ENCODE data around the gene AKIP1.
A peak's percentile ranks its signal among the peaks of the same experiment; 100 is the strongest.

Gene AKIP1

DNA sequence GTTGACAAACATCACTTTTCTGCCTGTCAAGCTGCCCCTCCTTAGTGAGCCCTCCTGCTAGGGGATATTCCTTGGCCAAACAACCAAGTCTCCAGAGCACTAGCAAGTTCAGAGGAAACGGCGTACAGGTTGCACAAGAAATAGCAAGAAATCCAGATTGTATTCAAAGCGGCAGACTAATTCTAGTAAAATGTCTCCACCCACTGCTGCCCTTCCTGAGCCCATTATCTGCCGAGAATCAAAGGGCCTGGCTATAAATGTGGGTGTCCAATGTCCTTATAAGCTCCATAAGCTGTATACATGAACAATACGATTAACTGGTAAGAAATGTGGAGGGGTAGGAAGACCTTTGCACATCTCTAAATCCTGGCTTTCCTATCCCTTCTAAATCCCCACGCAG lies 44.0 kb upstream of the AKIP1 start:
- Histone ChIP-seq H3K4me2 (ENCODE audit: low read depth, low read length) (no peak overlapping the region), H3K9me2 (replicated peaks; ENCODE audit: insufficient read depth, low read length) (no peaks in the 10 kb centered on the region), H3K27me3 (replicated peaks; ENCODE audit: insufficient read depth, low read length) (0 out of 2 replicates have a peak, but pooled peaks cover 2% of the 10 kb centered on the region), H3K27ac (ENCODE audit: low read length) (no peak overlapping the region), H2AFZ (ENCODE audit: low read length) (no peak overlapping the region), H3K9me3 (replicated peaks; ENCODE audit: insufficient read depth, low read length) (no peaks in the 10 kb centered on the region), H3K4me1 (ENCODE audit: low read length) (no peaks in the 10 kb centered on the region), H3F3A (ENCODE audit: insufficient read depth, low read length) (no peaks in the 10 kb centered on the region), H3K9ac (ENCODE audit: low read length) (no peak overlapping the region), H3K4me3 (ENCODE audit: low read length) (no peak overlapping the region), H3K36me3 (replicated peaks; ENCODE audit: insufficient read depth, low read length) (no peaks in the 10 kb centered on the region), H3K79me2 (ENCODE audit: low read length) (no peaks in the 10 kb centered on the region), H4K20me1 (ENCODE audit: insufficient read depth, low read length) (no peaks in the 10 kb centered on the region)
- no peak for DNase-seq
- TF ChIP-seq EZH2 (optimal IDR thresholded peaks at IDR 0.05; ENCODE audit: low read depth, low read length) (no peak), EZH2phosphoT487 (IDR thresholded peaks at IDR 0.05; ENCODE audit: low read length) (no peak)
- TF ChIP-seq, protein P1, sequence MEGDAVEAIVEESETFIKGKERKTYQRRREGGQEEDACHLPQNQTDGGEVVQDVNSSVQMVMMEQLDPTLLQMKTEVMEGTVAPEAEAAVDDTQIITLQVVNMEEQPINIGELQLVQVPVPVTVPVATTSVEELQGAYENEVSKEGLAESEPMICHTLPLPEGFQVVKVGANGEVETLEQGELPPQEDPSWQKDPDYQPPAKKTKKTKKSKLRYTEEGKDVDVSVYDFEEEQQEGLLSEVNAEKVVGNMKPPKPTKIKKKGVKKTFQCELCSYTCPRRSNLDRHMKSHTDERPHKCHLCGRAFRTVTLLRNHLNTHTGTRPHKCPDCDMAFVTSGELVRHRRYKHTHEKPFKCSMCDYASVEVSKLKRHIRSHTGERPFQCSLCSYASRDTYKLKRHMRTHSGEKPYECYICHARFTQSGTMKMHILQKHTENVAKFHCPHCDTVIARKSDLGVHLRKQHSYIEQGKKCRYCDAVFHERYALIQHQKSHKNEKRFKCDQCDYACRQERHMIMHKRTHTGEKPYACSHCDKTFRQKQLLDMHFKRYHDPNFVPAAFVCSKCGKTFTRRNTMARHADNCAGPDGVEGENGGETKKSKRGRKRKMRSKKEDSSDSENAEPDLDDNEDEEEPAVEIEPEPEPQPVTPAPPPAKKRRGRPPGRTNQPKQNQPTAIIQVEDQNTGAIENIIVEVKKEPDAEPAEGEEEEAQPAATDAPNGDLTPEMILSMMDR (IDR thresholded peaks at IDR 0.05; ENCODE audit: low read length): no peak

- H3K9ac ChIP-seq (ENCODE audit: low read length): no peak overlapping the region
- TF ChIP-seq EZH2 (optimal IDR thresholded peaks at IDR 0.05; ENCODE audit: low read depth, low read length): no peak
- no peak for TF ChIP-seq EZH2phosphoT487 (IDR thresholded peaks at IDR 0.05; ENCODE audit: low read length)
- TF ChIP-seq, protein P1 (IDR thresholded peaks at IDR 0.05; ENCODE audit: low read length): no peak
- 0 out of 2 replicates have a peak, but pooled peaks cover 2% of the 10 kb centered on the region for H3K27me3 ChIP-seq (replicated peaks; ENCODE audit: insufficient read depth, low read length)
- H3K9me3 ChIP-seq (replicated peaks; ENCODE audit: insufficient read depth, low read length): no peaks in the 10 kb centered on the region
- no peaks in the 10 kb centered on the region for H3K4me1 ChIP-seq (ENCODE audit: low read length)
- no peaks in the 10 kb centered on the region for H3K79me2 ChIP-seq (ENCODE audit: low read length)
- no peak overlapping the region for H3K4me3 ChIP-seq (ENCODE audit: low read length)
- H2AFZ ChIP-seq (ENCODE audit: low read length): no peak overlapping the region
- H3K9me2 ChIP-seq (replicated peaks; ENCODE audit: insufficient read depth, low read length): no peaks in the 10 kb centered on the region
- H3K27ac ChIP-seq (ENCODE audit: low read length): no peak overlapping the region
- H3F3A ChIP-seq (ENCODE audit: insufficient read depth, low read length): no peaks in the 10 kb centered on the region
- H3K4me2 ChIP-seq (ENCODE audit: low read depth, low read length): no peak overlapping the region
- no peaks in the 10 kb centered on the region for H3K36me3 ChIP-seq (replicated peaks; ENCODE audit: insufficient read depth, low read length)
- no peaks in the 10 kb centered on the region for H4K20me1 ChIP-seq (ENCODE audit: insufficient read depth, low read length)
- no peak for DNase-seq
Observed at GRCh38 chr11:8867931-8868631, 42.9 kb upstream of the AKIP1 start.

DNA sequence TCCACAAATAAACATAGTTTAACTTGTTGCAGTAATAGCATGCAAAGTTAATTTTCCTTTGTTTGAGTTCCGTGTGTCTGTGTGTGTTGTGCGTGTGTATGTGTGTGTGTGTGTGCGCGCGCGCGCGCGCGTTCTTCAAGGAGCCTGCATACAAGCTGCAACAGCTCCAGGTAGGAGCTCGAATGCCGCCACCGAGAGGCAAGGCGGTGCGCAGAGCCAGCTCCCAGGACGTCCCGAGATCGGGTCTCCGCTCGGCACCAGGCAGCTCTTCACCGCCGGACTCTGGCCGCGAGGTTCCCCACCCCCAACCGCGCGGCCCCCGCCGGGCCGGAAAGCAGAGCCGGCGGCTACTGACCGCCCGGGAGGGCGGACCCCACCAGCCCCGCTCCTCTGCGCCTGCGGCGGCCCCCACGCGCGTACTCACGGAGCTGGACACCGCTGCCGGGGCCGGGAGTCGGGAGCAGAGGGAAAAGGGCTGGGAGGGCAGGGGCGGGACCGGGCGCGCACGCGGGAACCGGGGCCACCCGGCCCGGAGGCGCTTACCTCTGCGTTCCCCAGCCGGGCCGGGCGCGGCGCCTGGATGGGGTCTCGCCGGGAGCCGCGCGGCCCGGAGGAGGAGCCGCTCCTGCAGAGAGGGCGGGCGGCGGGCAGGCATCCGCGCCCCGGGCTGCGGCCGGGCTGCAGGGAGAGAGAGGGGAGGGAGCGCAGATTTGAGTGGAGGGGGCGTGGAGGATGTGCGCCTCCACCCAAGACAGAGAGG lies 40.4 kb upstream of the AKIP1 start:
- Histone ChIP-seq H3K27ac (ENCODE audit: low read length) (no peak overlapping the region), H3K9ac (ENCODE audit: low read length) (peak overlapping the region; percentile 7; the same call in 1 of the 2 replicates)
- DNase-seq: peak; percentile 56

More for the DNA sequence above, 40.4 kb upstream of the AKIP1 start:
- Histone ChIP-seq H3K79me2 (ENCODE audit: low read length) (no peaks in the 10 kb centered on the region), H3K4me1 (ENCODE audit: low read length) (no peaks in the 10 kb centered on the region), H2AFZ (ENCODE audit: low read length) (peak overlapping the region; percentile 83), H3K4me3 (ENCODE audit: low read length) (peak overlapping the region; percentile 63), H3F3A (ENCODE audit: insufficient read depth, low read length) (no peaks in the 10 kb centered on the region), H3K36me3 (replicated peaks; ENCODE audit: insufficient read depth, low read length) (no peaks in the 10 kb centered on the region), H3K27me3 (replicated peaks; ENCODE audit: insufficient read depth, low read length) (0 out of 2 replicates have a peak, but pooled peaks cover 2% of the 10 kb centered on the region), H3K9me3 (replicated peaks; ENCODE audit: insufficient read depth, low read length) (no peaks in the 10 kb centered on the region), H3K9me2 (replicated peaks; ENCODE audit: insufficient read depth, low read length) (no peaks in the 10 kb centered on the region), H4K20me1 (ENCODE audit: insufficient read depth, low read length) (no peaks in the 10 kb centered on the region), H3K4me2 (ENCODE audit: low read depth, low read length) (peak overlapping the region; percentile 77)
- TF ChIP-seq EZH2 (optimal IDR thresholded peaks at IDR 0.05; ENCODE audit: low read depth, low read length) (no peak), EZH2phosphoT487 (IDR thresholded peaks at IDR 0.05; ENCODE audit: low read length) (no peak)
- TF ChIP-seq, protein P1 (IDR thresholded peaks at IDR 0.05; ENCODE audit: low read length): no peak

Data from MM.1S (cell line).